ENCODE measurements around the gene AFAP1L1.
"Not testable (repeated sequence)": the region's sequence is repeated elsewhere in the genome, so short reads cannot be mapped to it uniquely, and the experiment has no call there.

AFAP1L1 gene

GRCh38 chr5:149374801-149375200 is 103.1 kb downstream of the AFAP1L1 start:
- no peak for DNase-seq (ENCODE audit: low read depth)

GRCh38 chr5:149375434-149375833 is 103.8 kb downstream of the AFAP1L1 start:
- DNase-seq (ENCODE audit: low read depth): no peak

DNA sequence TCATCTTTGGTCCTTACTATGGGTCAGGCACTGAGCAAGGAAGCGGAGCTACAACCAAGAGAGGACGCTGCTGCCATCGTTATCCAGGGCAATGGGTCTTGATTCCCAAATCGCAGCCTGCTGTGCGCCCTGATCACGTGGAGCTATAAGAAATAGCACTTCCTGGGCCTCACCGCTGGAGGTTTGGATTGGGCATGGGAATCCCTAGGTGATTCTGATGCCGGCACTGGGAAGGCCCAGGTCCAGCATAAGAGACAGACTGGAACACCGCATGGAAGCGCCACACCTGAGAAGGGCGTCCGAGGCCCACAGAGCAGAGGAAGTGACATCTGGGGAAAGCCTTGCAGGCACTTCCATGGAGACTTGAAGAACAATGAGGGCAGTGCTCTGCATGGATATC is 104.4 kb downstream of the AFAP1L1 start:
- DNase-seq (ENCODE audit: low read depth): no peak

GRCh38 chr5:149376711-149377447 is 105.2 kb downstream of the AFAP1L1 start:
- DNase-seq (ENCODE audit: low read depth): no peak

GRCh38 chr5:149378241-149378820 is 106.7 kb downstream of the AFAP1L1 start:
- no peak for DNase-seq (ENCODE audit: low read depth)

GRCh38 chr5:149379177-149379761 is 107.6 kb downstream of the AFAP1L1 start, which contains the start of gene IL17B:
Gene IL17B (minus strand): TSS chr5:149379292. CDS start chr5:149379225, 67 bp downstream.
- DNase-seq (ENCODE audit: low read depth): no peak

DNA sequence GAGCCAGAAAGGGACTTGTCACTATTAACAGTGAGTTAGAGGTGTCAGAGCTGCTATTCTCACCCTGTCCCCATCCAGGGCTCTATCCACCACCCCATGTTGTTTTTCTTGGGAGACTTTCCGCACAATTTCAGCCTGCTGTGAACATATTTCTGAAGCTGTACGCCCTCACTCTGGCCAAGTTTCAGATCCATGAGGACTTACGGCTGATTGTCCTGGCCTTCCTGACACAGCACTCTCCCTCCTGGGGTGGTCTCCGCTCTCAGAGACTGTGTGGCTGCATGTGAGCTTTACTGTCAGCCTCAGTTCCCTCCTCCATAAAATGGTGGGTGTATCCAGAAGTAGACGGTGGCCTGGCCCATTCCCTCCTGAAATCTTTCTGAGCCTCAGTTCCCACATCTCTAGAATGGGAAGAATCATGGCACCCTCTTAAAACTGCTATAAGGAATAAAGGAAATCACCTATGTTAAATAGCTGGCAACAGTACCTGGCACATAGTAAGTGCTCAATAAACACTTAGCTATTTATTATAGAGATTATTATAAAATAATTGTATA is 108.2 kb downstream of the AFAP1L1 start:
- no peak for DNase-seq (ENCODE audit: low read depth)

- no peak for DNase-seq (ENCODE audit: low read depth)
Observed at GRCh38 chr5:149380466-149381121, 108.9 kb downstream of the AFAP1L1 start.

- DNase-seq (ENCODE audit: low read depth): no peak
Observed at GRCh38 chr5:149381261-149381985, 109.8 kb downstream of the AFAP1L1 start.

DNA sequence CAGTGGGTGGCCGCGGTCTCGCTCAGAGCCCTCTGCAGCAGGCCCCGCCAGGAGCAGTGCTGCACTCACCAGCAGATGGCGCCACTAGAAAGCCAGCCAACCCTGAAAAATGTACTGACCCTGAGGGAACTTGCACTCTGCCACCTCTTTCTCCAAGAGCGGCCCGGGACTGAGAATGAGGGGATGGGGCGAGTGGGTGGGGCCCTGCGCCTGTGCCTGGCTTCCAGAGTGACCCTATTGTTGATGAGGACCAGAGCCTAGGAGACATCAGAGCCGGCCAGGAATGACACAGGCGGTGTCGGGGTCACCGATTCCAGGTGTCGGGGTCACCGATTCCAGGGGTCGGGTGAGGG is 110.3 kb downstream of the AFAP1L1 start:
- peak; percentile 49 for DNase-seq (ENCODE audit: low read depth)

- no peak for DNase-seq (ENCODE audit: low read depth)
Observed at GRCh38 chr5:149382517-149383220, 111.0 kb downstream of the AFAP1L1 start.

GRCh38 chr5:149383399-149383798 is 111.7 kb downstream of the AFAP1L1 start:
- DNase-seq (ENCODE audit: low read depth): no peak

GRCh38 chr5:149386166-149386565 is 114.5 kb downstream of the AFAP1L1 start:
- no peak for DNase-seq (ENCODE audit: low read depth)

GRCh38 chr5:149387081-149387631 is 115.5 kb downstream of the AFAP1L1 start:
- no peak for DNase-seq (ENCODE audit: low read depth)

DNA sequence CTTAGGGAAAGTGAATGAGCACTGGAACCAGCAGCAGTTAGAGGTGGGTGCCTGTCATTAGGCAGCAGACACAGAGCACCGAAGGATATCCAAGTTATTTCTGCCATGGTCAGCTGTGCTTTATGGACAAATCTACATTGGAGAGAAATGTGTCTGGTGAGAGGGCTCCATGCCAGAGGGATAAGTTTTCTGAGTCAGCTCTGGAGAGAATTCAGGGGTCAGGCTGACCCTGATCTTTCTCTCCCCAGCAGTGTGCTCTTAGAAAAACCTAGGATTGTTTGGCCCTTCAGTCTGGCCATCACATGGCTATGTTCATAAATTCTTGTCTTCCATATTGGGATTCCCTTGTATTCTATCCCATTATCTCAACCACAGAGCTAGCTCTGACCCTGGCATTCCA is 116.3 kb downstream of the AFAP1L1 start:
- DNase-seq (ENCODE audit: low read depth): no peak

- no peak for DNase-seq (ENCODE audit: low read depth)
Observed at GRCh38 chr5:149388498-149389190, 117.0 kb downstream of the AFAP1L1 start.

DNA sequence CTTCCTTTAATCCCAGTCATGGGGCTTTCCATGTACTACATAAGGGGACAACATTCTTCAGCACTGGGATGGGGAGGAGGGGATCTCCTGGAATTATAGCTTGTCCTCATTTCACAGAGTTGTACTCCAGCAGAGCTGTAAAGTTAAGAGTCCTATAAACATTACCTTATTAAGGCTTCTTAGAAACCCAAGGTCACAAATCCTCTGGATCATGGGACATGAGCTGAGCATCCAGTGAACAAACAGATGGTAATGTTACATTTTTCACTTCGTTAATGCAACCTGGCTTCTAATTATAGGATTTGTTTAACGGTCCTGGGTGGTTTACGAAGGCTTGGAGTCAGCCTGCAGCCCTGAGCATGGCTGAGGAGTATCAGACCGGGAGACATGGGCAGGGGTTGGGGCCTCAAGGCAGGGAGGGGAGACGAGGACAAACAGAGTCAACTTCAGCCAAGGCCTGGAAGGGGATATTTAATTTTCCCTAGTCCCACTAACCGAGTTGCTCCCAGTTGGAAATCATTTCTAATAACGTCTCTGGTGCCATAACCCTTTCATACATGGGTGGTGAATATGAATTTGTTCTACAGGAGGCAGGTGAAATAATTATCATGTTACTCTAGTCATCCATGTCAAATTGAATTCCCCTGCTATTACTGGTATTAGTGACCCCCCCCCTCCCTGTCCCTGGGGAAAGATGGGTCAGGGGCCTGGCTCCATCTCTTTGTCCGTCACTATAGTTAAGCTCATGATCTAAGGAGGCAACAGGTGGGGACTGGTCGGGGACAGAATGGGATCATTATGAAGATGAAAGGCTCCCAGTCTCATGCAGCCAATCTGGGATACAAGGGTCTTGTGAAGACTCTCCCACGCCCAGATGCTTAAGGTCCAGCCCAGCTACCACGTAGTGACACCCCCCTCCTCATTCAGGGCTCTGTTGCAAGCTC is 118.2 kb downstream of the AFAP1L1 start:
- no peak for DNase-seq (ENCODE audit: low read depth)

GRCh38 chr5:149391076-149391475 is 119.4 kb downstream of the AFAP1L1 start:
- not testable (repeated sequence) for DNase-seq (ENCODE audit: low read depth)
